Hematopoietic multipotent progenitor cell treated with erythropoietin and hydrocortisone succinate and interleukin-3 and kit ligand, for 17 days (in vitro differentiated cells): ENCODE results near the gene TSPAN32.

Experiments used
- DNase-seq: peaks from one replicate; pipeline ENCODE4 v3.0.0-alpha.2; 2015; ENCODE audit warnings: low spot score

TSPAN32 gene

GRCh38 chr11:2366733-2367132, 64.9 kb downstream of the TSPAN32 start:
- no peak for DNase-seq

DNA sequence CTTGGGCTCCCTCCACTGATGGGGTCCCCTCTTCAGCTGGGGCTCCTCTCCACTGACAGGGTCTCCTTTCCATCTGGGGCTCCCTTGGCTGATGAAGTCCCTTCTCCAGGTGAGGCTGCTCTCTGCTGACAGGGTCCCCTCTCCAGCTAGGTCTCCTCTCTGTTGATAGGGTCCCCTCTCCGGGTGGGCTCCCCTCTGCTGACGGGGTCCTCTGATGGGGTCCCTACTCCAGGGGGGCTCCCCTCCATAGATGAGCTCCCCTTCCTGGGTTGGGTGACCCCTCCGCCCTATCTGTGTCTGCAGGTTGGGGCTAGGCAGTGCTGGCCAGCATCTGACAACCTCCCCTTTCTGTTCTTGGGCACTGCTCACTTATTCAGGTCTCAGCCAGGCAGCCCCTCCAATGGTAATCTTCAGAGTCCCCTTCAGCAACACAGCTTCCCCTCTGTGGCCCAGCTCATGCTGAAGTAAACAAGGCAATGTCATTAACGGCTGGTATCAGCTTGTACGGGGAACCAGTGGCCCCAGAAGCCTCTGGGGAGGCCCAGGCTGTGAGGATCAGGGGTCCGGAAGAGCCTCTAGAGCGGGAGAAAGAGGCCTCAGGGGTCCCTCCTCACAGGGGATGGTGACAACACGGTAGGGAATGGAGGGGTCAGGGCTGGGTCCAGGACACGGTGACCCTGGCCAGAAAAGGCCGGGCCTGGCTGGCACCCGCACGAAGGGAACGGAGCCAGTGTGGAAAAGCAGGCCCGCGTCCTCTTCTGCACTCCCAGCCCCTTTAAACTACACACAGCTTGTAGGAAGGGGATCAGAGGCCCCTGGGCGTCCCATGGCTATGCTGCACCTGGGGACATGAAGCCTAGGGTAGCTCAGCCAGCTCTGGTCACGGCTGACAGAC, 65.7 kb downstream of the TSPAN32 start:
- DNase-seq, result no peak
